Mucosa of descending colon (tissue), 3 donors: Measurements from ENCODE around the gene GALNT9. TPM values are rescaled to one million over a fixed set of nuclear protein-coding genes. Genes with fewer than 3 reads are reported as not detected.

Source experiments
- ATAC-seq: fragments of 200-7000 bp; cut with Tn5 transposase; one replicate; pipeline ENCODE4 v1.9.1; 2020; ENCODE audit warnings: mild to moderate bottlenecking, moderate library complexity
- DNase-seq, 3 donors: peaks; one replicate each; pipeline ENCODE4 v3.0.0-alpha.2; 2020
- H3K36me3 ChIP-seq: fragments of 200-600 bp; one replicate; pipeline ENCODE4 v1.8.0; 2021; ENCODE audit warnings: low read depth, mild to moderate bottlenecking
- H3K4me1 ChIP-seq: fragments of 200-600 bp; one replicate; pipeline ENCODE4 v1.8.0; 2021; ENCODE audit warnings: low read depth, mild to moderate bottlenecking
- H3K4me3 ChIP-seq: fragments of 200-600 bp; one replicate; pipeline ENCODE4 v1.8.0; 2021; ENCODE audit warnings: mild to moderate bottlenecking
- H3K9me3 ChIP-seq: fragments of 200-600 bp; one replicate; pipeline ENCODE4 v1.8.0; 2021; ENCODE audit warnings: mild to moderate bottlenecking
- CTCF ChIP-seq: fragments of 200-600 bp; IDR thresholded peaks from one replicate; pipeline ENCODE4 v1.8.0; 2022; ENCODE audit warnings: antibody characterized with exemption, mild to moderate bottlenecking
- intact Hi-C, 2 donors: fragments of 100-400 bp; cut with DNase I in 1 of 2; cut with micrococcal nuclease in 1 of 2; formaldehyde crosslinking; loops; one replicate each; pipeline versions ENCODE4 v1.11.0 to v1.11.1; 2022; cut with DNase I, micrococcal nuclease
- total RNA-seq, 3 donors: library from RNA; stranded (reverse); fragmentation: NEBNext Ultra II Directional in 2 of 3; extraction: Animal tissue kit (Norgen Biotek cat#: 25700) in 2 of 3; gene quantifications; one replicate each; pipeline versions ENCODE4 v1.2.1 to v1.2.4, GENCODE V29; 2021 to 2023
- donor health status: DM: no; HTN: no; CAD: no; lungs with moderate emphysema.
- donor health status: DM: no; HTN: no; CAD: no.
- donor health status: DM: no; HTN: yes; CAD: no.

The GALNT9 gene
- total RNA-seq, 3 donors from 2014 or later = 0.43 to 3.7 TPM; not detected in 1

- Histone ChIP-seq H3K4me3 (no peak overlapping the region), H3K9me3 (no peaks in the 10 kb centered on the region), H3K36me3 (no peaks in the 10 kb centered on the region), H3K4me1 (no peaks in the 10 kb centered on the region)
- no peak for ATAC-seq
- DNase-seq = peak in 2 of 3 donors; percentile 17 to 49
- intact Hi-C loops = no loop called here
- no peak for TF ChIP-seq CTCF
Observed at GRCh38 chr12:132170637-132171292, 158.6 kb downstream of the GALNT9 start.

- intact Hi-C loops = no loop called here
- Histone ChIP-seq H3K4me3 (no peak overlapping the region), H3K36me3 (no peaks in the 10 kb centered on the region), H3K9me3 (no peaks in the 10 kb centered on the region), H3K4me1 (no peaks in the 10 kb centered on the region)
- TF ChIP-seq CTCF = no peak
- DNase-seq = peak in 2 of 3 donors; percentile 17 to 45
- ATAC-seq = no peak
Observed at GRCh38 chr12:132170094-132170636, 159.2 kb downstream of the GALNT9 start.

- TF ChIP-seq CTCF = no peak
- no peaks in the 10 kb centered on the region for H3K4me1 ChIP-seq
- intact Hi-C loops = no loop called here
- no peaks in the 10 kb centered on the region for H3K9me3 ChIP-seq
- no peaks in the 10 kb centered on the region for H3K36me3 ChIP-seq
- H3K4me3 ChIP-seq = no peak overlapping the region
- DNase-seq = peak in 2 of 3 donors; percentile 9 to 48
- no peak for ATAC-seq
Observed at GRCh38 chr12:132169376-132169775, 160.0 kb downstream of the GALNT9 start.

- intact Hi-C loops = no loop called here
- peak in 2 of 3 donors; percentile 18 to 43 for DNase-seq
- Histone ChIP-seq H3K36me3 (no peaks in the 10 kb centered on the region), H3K4me1 (no peaks in the 10 kb centered on the region), H3K4me3 (no peak overlapping the region), H3K9me3 (no peaks in the 10 kb centered on the region)
- no peak for ATAC-seq
- TF ChIP-seq CTCF = no peak
Observed at GRCh38 chr12:132168311-132169031, 160.9 kb downstream of the GALNT9 start.

- H3K4me1 ChIP-seq = no peaks in the 10 kb centered on the region
- intact Hi-C loops = no loop called here
- H3K4me3 ChIP-seq = no peak overlapping the region
- ATAC-seq (no peak), DNase-seq (peak in 2 of 3 donors; percentile 14 to 48)
- H3K36me3 ChIP-seq = no peaks in the 10 kb centered on the region
- no peak for TF ChIP-seq CTCF
- H3K9me3 ChIP-seq = no peaks in the 10 kb centered on the region
Observed at GRCh38 chr12:132167611-132168310, 161.6 kb downstream of the GALNT9 start.
